ENCODE data around the gene SUMO1.

SUMO1 gene

DNA sequence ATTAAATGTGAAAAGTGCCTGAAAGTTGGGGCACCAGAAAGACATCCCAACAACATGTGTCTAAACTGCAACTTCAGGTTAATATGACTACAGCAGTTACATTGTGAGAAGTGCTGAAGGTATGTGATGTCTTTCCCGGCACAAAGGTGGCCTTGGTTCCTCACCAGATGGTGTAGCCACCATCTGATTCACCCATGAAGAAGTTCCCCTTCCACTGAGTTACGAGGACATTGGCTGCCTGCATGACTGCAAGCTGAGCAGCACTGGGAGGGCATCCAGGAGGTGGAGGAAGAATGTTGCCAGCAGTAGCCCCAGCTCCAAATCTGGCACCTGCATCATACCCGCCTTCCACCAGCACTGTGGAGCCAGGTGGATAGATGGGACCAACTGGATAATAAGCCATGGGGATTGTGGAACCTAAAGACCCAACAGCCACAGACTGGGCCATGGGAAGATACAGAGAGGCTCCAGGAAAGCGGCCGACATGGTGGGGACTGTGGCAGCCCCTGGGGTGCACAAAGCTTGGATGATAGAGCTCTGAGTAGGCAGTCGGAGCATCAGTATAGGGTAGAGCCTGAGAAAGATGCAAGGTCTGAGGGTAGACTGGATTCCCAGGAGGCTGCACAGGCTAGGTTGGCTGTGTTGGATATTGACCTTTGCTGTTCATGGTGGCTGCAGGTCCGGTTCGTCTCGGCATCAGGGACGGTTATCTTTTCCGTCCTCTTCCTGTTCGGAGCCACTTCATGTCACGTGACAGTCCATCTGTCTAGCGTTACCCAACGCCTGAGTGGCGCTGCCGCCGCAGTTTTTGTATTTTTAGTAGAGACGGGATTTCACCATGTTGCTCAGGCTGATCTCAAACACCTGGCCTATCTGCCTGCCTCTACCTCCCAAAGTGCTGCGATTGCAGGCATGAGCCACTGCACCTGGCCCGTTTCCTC is 36.9 kb downstream of the SUMO1 start:
- no peak for DNase-seq (ENCODE audit: low read depth in 3 of 3)

- DNase-seq (ENCODE audit: low read depth in 3 of 3), result no peak
Observed at GRCh38 chr2:202196727-202197126, 41.7 kb downstream of the SUMO1 start.

DNA sequence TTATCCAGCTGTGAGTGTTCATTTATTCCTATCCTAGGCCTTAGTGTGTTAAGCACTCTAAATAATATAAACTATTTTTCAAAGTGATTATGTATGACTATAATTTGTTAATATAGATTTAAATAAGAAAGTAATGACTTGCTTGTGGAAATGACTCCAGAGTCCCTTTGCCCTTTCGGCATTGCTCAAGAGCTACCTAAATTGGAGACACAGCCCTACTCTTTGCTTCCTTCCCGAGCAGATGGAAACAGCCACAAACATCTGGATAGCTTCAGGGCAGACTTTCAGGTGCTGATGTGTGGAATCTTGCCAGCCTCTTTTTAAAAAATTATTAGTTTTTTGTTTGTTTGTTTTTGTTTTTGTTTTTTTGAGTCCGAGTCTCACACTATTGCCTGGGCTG is 44.0 kb downstream of the SUMO1 start:
- no peak for DNase-seq (ENCODE audit: low read depth in 3 of 3)

GRCh38 chr2:202193881-202194353 is 44.5 kb downstream of the SUMO1 start:
- DNase-seq (ENCODE audit: low read depth in 3 of 3), result no peak

GRCh38 chr2:202193305-202193704 is 45.1 kb downstream of the SUMO1 start:
- DNase-seq (ENCODE audit: low read depth in 3 of 3), result no peak

DNA sequence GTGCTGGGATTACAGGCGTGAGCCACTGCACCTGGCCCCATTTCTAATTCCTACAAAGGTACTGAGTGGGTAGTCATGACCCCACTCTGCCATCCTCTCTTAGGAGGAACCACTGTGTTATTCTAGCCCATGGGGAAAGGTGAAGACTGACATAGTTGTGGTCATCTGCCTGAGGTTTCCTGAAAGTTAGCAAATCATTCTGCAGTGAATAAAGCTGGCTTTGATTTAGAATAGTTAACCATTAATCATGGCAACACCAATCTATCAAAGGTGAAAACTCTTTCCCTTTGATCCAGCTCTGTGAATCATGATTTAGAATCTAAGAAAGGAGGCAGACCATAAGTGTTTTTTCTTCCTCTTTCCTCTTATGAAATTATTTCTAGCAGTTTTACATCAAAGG is 50.8 kb downstream of the SUMO1 start:
- DNase-seq (ENCODE audit: low read depth in 3 of 3), result no peak

DNA sequence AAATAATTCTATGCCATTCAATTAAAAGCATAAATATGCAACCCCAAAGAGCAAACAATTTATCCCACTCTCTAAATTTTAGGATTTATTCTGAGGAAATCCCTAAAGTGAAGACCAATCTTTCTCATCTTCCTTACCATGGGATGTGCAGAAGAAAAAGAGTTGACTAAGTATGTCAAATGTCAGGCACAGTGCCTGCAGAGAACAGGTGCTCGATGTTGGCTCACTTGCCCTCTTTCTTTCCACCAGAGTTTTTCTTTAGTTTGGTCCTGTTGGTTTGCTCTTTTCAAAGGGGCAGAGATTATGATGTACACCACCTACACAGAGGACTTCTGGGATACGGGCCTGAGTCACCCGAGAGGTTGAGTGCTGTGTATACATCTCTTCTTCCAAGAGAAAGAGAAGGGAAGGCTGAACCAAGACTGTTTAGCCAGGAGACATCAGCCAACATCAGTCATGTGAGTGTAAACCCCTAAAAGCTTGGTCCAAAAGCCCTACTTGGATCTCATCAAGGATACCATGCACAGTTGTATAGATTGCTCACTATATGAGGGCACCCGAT is 51.7 kb downstream of the SUMO1 start:
- DNase-seq (ENCODE audit: low read depth in 3 of 3), result no peak

- no peak for DNase-seq (ENCODE audit: low read depth in 3 of 3)
Observed at GRCh38 chr2:202185156-202185555, 53.2 kb downstream of the SUMO1 start.

DNA sequence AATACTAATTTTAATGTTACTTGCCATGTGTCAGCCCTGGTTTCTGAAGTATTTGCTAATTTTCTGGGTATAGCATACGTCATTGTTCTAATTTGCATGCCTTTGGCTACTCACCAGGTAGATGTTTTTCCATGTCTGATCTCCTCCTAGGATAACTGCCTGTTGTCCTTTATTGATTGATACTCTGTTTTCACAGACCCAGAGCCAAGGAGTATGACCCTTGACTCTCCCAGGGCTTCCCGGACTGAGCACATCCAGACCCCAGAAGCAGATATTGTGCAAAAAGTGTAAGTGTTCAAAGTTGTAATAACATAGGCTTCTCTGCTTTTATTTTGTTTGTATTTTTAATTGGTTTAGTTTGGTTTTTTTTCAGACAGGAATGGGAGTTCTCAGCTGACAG is 53.8 kb downstream of the SUMO1 start:
- no peak for DNase-seq (ENCODE audit: low read depth in 3 of 3)

- DNase-seq (ENCODE audit: low read depth in 3 of 3), result peak; percentile 16 to 38 (median 34)
Observed at GRCh38 chr2:202178346-202178958, 59.9 kb downstream of the SUMO1 start.

- DNase-seq (ENCODE audit: low read depth in 3 of 3), result peak; percentile 4 to 32 (median 10)
Observed at GRCh38 chr2:202172439-202173211, 65.8 kb downstream of the SUMO1 start.

- DNase-seq (ENCODE audit: low read depth in 3 of 3), result no peak
Observed at GRCh38 chr2:202171241-202171825, 67.1 kb downstream of the SUMO1 start.

- DNase-seq (ENCODE audit: low read depth in 3 of 3), result no peak
Observed at GRCh38 chr2:202169832-202170424, 68.5 kb downstream of the SUMO1 start.

DNA sequence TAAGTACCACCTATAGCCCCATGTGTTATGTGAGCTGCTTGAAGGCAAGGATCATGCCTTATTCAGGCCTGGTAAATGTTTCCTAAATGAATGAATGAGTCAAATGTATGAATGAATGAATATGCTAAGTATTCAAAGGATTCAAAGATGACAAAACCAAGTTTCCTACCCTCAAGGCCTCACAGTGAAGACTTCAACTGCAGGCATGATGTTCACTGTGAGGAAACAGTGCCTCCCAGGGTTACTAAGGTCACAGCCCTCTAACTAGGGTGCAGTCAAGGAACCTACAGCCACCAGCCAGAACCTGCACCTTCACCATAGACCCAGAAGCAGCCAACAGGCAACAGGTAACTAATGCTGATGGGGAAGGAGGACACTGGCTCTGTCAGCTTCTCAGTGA is 69.3 kb downstream of the SUMO1 start:
- DNase-seq (ENCODE audit: low read depth in 3 of 3), result no peak

DNA sequence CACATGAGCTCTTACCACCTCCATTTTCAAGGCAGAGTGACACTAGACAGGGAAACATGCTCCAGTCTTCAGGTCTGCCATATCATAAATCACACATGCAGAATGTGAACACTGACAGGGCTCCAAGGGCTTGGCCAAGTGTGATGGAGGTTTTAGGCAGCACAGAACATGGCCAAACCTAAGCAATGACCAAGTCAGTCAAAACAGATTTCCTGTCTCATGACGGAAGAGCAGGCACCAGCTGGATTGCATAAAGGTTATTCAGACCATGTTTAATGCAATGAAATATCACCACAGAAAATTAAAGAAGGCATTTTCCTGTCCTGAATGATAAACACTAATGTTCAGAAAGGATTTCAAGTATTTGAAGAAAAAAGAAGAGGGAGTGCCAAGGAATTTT is 72.5 kb downstream of the SUMO1 start:
- DNase-seq (ENCODE audit: low read depth in 3 of 3), result no peak

DNA sequence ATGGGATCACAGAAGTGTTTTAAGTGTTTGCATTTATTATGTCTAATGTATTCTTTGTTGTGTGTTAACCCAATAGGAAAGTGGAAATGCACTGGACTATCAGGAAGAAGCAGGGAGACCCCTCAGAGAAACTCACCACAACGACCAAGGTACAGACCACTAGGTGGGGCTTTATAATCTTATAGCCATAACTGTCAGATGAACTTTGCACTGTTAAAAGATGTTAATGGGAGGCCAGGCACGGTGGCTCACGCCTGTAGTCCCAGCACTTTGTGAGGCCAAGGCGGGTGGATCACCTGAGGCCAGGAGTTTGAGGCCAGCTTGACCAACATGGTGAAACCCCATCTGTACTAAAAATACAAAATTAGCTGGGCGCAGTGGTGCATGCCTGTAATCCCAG is 73.2 kb downstream of the SUMO1 start:
- DNase-seq (ENCODE audit: low read depth in 3 of 3), result no peak

GRCh38 chr2:202164411-202164810 is 74.0 kb downstream of the SUMO1 start:
- no peak for DNase-seq (ENCODE audit: low read depth in 3 of 3)

DNA sequence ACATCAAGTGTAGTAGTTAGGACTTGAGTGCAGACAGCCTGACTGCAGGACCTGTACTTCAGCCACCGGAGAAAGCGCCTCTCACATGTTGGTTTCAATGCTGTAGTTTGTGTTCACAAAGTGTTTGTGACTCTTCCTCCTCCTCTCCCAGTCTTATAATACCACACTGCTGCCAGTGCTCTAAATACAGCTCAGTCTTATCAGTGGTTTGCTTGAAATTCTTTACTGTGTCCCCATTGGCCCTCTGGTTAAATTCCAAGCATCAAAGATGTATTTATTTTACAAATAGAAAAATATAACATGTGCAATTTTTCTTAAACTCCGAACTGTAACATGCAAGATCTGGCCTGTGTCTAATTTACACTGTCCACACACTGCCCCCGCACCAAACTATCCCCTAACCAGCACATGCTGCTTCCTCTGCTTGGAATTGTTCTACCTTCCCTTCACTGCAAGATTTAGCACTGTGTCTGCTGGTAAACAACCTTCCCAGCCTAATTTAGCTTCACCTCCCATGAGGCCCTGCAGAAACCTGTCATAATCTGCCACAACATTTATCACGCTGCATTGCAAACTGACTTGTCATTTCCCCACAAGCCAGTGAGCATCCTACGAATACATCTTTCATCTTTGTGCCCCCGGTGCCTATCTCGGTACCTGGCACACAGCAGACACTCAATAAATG is 77.1 kb downstream of the SUMO1 start:
- no peak for DNase-seq (ENCODE audit: low read depth in 3 of 3)

DNA sequence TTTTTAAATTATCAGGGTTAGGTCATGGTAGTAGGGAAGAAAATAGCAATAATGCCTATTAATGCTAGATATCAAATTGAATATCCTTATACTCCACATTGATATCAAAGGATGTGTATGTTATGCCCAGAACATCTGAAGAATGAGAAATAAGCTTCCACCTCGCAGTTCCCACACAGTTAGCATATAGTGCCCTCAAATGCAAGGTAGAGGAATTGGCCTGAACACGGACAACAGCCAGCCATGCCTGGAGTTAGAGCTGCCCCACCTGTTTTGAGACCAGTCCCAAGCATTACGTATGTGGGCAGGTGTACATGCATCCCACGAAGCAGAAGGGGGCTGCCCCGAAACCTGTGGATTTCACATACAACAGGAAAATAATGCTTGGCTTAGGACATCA is 79.6 kb downstream of the SUMO1 start:
- no peak for DNase-seq (ENCODE audit: low read depth in 3 of 3)

DNA sequence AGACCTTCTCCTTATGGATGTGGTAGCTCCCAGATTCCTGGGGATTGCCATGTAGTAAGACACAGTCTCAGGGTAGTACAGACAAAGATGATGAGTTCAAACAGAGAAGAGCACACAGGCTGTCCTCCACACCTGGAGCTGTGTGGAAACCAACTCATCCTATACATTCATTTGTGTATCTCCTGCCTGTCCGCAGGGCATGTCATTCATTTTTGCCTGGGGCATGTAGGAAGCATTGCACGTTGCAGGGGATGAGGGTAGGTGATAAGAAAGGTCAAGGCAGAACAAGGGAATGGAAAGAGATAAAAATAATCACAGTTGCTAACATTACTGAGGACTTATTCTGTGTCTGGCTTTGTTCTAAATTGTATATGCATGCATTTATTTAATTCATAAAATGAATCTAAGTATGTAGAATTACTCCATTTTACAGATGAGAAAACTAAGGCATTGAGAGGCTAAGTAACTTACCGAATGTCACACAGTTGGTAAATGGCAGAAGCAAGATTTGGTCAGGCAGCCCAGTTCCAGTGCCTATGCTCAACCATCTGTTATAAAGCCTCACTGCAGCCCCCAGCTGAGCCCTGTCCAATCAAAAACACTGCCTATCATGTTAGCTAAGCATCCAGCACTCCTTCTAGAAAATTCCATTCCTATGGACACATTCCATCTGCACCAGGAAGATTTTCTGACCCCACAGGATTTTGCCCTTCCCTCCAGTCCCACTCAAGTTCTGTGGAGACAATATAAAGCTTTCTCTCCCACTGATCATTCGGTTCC is 81.0 kb downstream of the SUMO1 start:
- no peak for DNase-seq (ENCODE audit: low read depth in 3 of 3)

All from stimulated activated CD4-positive, alpha-beta T cell treated with anti-CD3 and anti-CD28 coated beads, TNF-alpha, amount 100 ng/mL, for 24 hours (primary cell).